Parathyroid adenoma (tissue), 2 donors: ENCODE measurements around the gene NCBP2L.
A peak's percentile ranks its signal among the peaks of the same experiment; 100 is the strongest.

Experiments
- H2AFZ ChIP-seq: fragments of 300-600 bp; sonication (generic); one replicate; pipeline ENCODE4 v1.7.0; 2017; ENCODE audit warnings: antibody characterized with exemption, mild to moderate bottlenecking
- H3K27ac ChIP-seq: fragments of 300-600 bp; sonication (generic); one replicate; pipeline ENCODE4 v1.7.0; 2017
- H3K27me3 ChIP-seq: fragments of 300-600 bp; sonication (generic); one replicate; pipeline ENCODE4 v1.7.0; 2017; ENCODE audit warnings: low read length; ENCODE audit not compliant: control insufficient read depth, insufficient read depth
- H3K36me3 ChIP-seq: fragments of 300-600 bp; sonication (generic); one replicate; pipeline ENCODE4 v1.7.0; 2017; ENCODE audit warnings: low read length; ENCODE audit not compliant: control insufficient read depth, insufficient read depth
- H3K4me1 ChIP-seq: fragments of 300-600 bp; sonication (generic); one replicate; pipeline ENCODE4 v1.7.0; 2017; ENCODE audit warnings: control low read depth
- H3K4me2 ChIP-seq: fragments of 300-600 bp; sonication (generic); one replicate; pipeline ENCODE4 v1.7.0; 2017; ENCODE audit warnings: low read length
- H3K4me3 ChIP-seq: fragments of 300-600 bp; sonication (generic); one replicate; pipeline ENCODE4 v1.7.0; 2017; ENCODE audit warnings: low read depth, low read length
- H3K79me2 ChIP-seq: fragments of 300-600 bp; sonication (generic); one replicate; pipeline ENCODE4 v1.7.0; 2017; ENCODE audit warnings: control low read depth
- H3K9ac ChIP-seq: fragments of 300-600 bp; sonication (generic); one replicate; pipeline ENCODE4 v1.7.0; 2017; ENCODE audit warnings: mild to moderate bottlenecking
- H3K9me3 ChIP-seq: fragments of 300-600 bp; sonication (generic); one replicate; pipeline ENCODE4 v1.7.0; 2017; ENCODE audit warnings: low read length; ENCODE audit not compliant: control insufficient read depth
- TF ChIP-seq, protein P1 (sequence below): fragments of 300-600 bp; sonication (generic); IDR thresholded peaks from one replicate; pipeline ENCODE4 v1.7.0; 2017; ENCODE audit warnings: antibody characterized with exemption, mild to moderate bottlenecking
- donor health status: primary hyperparathyroidism.

The NCBP2L gene

DNA sequence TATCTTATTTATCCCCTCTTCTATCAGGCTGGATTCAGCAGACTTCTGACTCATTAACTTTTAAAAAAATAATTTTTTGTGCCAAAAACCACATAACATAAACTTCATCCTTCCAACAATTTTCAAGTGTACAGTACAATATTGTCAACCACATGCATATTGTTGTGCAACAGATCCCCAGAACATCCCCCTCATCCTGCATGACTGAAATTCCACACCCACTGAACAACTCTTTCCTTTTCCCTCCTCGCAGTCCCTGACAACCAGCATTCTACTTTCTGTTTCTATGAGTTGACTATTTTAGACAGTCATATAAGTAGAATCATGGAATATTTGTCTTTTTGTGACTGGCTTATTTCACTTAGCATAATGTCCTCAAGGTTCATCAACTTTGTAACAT lies 45.9 kb downstream of the NCBP2L start:
- no peak overlapping the region for H3K9ac ChIP-seq
- no peak overlapping the region for H3K4me2 ChIP-seq
- H3K27me3 ChIP-seq, result no peaks in the 10 kb centered on the region
- H3K36me3 ChIP-seq, result no peaks in the 10 kb centered on the region
- H3K9me3 ChIP-seq, result no peaks in the 10 kb centered on the region
- no peaks in the 10 kb centered on the region for H3K79me2 ChIP-seq
- TF ChIP-seq, protein P1, sequence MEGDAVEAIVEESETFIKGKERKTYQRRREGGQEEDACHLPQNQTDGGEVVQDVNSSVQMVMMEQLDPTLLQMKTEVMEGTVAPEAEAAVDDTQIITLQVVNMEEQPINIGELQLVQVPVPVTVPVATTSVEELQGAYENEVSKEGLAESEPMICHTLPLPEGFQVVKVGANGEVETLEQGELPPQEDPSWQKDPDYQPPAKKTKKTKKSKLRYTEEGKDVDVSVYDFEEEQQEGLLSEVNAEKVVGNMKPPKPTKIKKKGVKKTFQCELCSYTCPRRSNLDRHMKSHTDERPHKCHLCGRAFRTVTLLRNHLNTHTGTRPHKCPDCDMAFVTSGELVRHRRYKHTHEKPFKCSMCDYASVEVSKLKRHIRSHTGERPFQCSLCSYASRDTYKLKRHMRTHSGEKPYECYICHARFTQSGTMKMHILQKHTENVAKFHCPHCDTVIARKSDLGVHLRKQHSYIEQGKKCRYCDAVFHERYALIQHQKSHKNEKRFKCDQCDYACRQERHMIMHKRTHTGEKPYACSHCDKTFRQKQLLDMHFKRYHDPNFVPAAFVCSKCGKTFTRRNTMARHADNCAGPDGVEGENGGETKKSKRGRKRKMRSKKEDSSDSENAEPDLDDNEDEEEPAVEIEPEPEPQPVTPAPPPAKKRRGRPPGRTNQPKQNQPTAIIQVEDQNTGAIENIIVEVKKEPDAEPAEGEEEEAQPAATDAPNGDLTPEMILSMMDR, result no peak
- H3K27ac ChIP-seq, result no peak overlapping the region
- H2AFZ ChIP-seq, result no peak overlapping the region
- H3K4me1 ChIP-seq, result no peaks in the 10 kb centered on the region
- no peak overlapping the region for H3K4me3 ChIP-seq

- no peaks in the 10 kb centered on the region for H3K79me2 ChIP-seq
- H3K4me3 ChIP-seq, result peak within 1 kb of the TSS; percentile 52
- no peaks in the 10 kb centered on the region for H3K9me3 ChIP-seq
- peak within 1 kb of the TSS; percentile 75 for H2AFZ ChIP-seq
- H3K4me2 ChIP-seq, result peak within 1 kb of the TSS; percentile 61
- H3K36me3 ChIP-seq, result no peaks in the 10 kb centered on the region
- no peaks in the 10 kb centered on the region for H3K27me3 ChIP-seq
- H3K27ac ChIP-seq, result peak within 1 kb of the TSS; percentile 87
- H3K4me1 ChIP-seq, result no peaks in the 10 kb centered on the region
- H3K9ac ChIP-seq, result peak within 1 kb of the TSS; percentile 28
- TF ChIP-seq, protein P1, result no peak
Observed at GRCh38 chrX:107825698-107826237, 48.2 kb downstream of the NCBP2L start, which contains the start of gene MID2. MID2 (plus strand) TSS chrX:107825866; CDS start chrX:107826427, 561 bp downstream.

- Histone ChIP-seq H3K27ac (peak overlapping the region; percentile 87), H3K79me2 (no peaks in the 10 kb centered on the region), H3K9me3 (no peaks in the 10 kb centered on the region), H3K4me1 (no peaks in the 10 kb centered on the region), H3K4me3 (peak overlapping the region; percentile 52), H3K27me3 (no peaks in the 10 kb centered on the region), H3K36me3 (no peaks in the 10 kb centered on the region), H2AFZ (peak overlapping the region; percentile 69), H3K9ac (peak overlapping the region; percentile 28), H3K4me2 (peak overlapping the region; percentile 61)
- TF ChIP-seq, protein P1, result no peak
Observed at GRCh38 chrX:107826238-107827029, 48.9 kb downstream of the NCBP2L start.

- H3K9ac ChIP-seq, result peak overlapping the region; percentile 19
Observed at GRCh38 chrX:107827030-107827831, 49.7 kb downstream of the NCBP2L start.

More at GRCh38 chrX:107827030-107827831, 49.7 kb downstream of the NCBP2L start:
- H3K27ac ChIP-seq, result peak overlapping the region; percentile 87
- peak overlapping the region; percentile 69 for H2AFZ ChIP-seq
- H3K27me3 ChIP-seq, result no peaks in the 10 kb centered on the region
- TF ChIP-seq, protein P1, result no peak
- no peaks in the 10 kb centered on the region for H3K9me3 ChIP-seq
- H3K36me3 ChIP-seq, result no peaks in the 10 kb centered on the region
- H3K4me1 ChIP-seq, result no peaks in the 10 kb centered on the region
- no peaks in the 10 kb centered on the region for H3K79me2 ChIP-seq
- H3K4me3 ChIP-seq, result peak overlapping the region; percentile 52
- H3K4me2 ChIP-seq, result peak overlapping the region; percentile 61
